ENCODE data around the gene EPN1.
"Not testable (repeated sequence)": the region's sequence is repeated elsewhere in the genome, so short reads cannot be mapped to it uniquely, and the experiment has no call there.

EPN1 gene

GRCh38 chr19:55694656-55695491, 19.8 kb downstream of the EPN1 start:
- DNase-seq, result no peak

- DNase-seq, result no peak
Observed at GRCh38 chr19:55695511-55696290, 20.7 kb downstream of the EPN1 start.

- DNase-seq, result no peak
Observed at GRCh38 chr19:55696301-55697068, 21.5 kb downstream of the EPN1 start.

- no peak for DNase-seq
Observed at GRCh38 chr19:55697069-55697440, 22.0 kb downstream of the EPN1 start.

GRCh38 chr19:55697698-55698097, 22.7 kb downstream of the EPN1 start:
- no peak for DNase-seq

GRCh38 chr19:55698256-55698655, 23.2 kb downstream of the EPN1 start:
- no peak for DNase-seq

GRCh38 chr19:55699221-55699620, 24.2 kb downstream of the EPN1 start:
- DNase-seq, result no peak

- DNase-seq, result no peak
Observed at GRCh38 chr19:55700813-55701212, 25.8 kb downstream of the EPN1 start.

GRCh38 chr19:55702131-55702627, 27.2 kb downstream of the EPN1 start:
- no peak for DNase-seq

- DNase-seq, result no peak
Observed at GRCh38 chr19:55703790-55704215, 28.8 kb downstream of the EPN1 start.

GRCh38 chr19:55704494-55705245, 29.6 kb downstream of the EPN1 start:
- no peak for DNase-seq

- DNase-seq, result no peak
Observed at GRCh38 chr19:55705972-55706371, 30.9 kb downstream of the EPN1 start.

GRCh38 chr19:55711719-55712118, 36.7 kb downstream of the EPN1 start:
- no peak for DNase-seq

GRCh38 chr19:55712804-55713631, 38.0 kb downstream of the EPN1 start:
- DNase-seq, result no peak

GRCh38 chr19:55716531-55716930, 41.5 kb downstream of the EPN1 start:
- DNase-seq, result no peak

GRCh38 chr19:55717251-55717650, 42.2 kb downstream of the EPN1 start:
- no peak for DNase-seq

GRCh38 chr19:55717879-55718711, 43.1 kb downstream of the EPN1 start:
- DNase-seq, result not testable (repeated sequence)

- DNase-seq, result no peak
Observed at GRCh38 chr19:55720214-55720746, 45.3 kb downstream of the EPN1 start.

- no peak for DNase-seq
Observed at GRCh38 chr19:55720801-55721200, 45.8 kb downstream of the EPN1 start.

- DNase-seq, result no peak
Observed at GRCh38 chr19:55723491-55723890, 48.5 kb downstream of the EPN1 start.

Data from NCI-H2171 (cell line).